Neural progenitor cell (in vitro differentiated cells): ENCODE data around the gene RGS3. TPM values are rescaled to one million over a fixed set of nuclear protein-coding genes. Genes with fewer than 3 reads are reported as not detected.

Experiments used
- DNase-seq: peaks from one replicate; pipeline ENCODE4 v3.0.0-alpha.2; 2016; ENCODE audit warnings: low spot score
- H2AFZ ChIP-seq: fragments of 200-600 bp; sonication (generic); replicated peaks from 2 replicates; pipeline ENCODE4 v1.6.1; 2016; ENCODE audit warnings: antibody characterized with exemption
- H3F3A ChIP-seq: fragments of 200-600 bp; sonication (generic); 2 replicates; pipeline ENCODE4 v1.6.1; 2016; ENCODE audit warnings: antibody characterized with exemption, low read depth
- H3K27ac ChIP-seq: fragments of 200-600 bp; sonication (generic); 2 replicates; pipeline ENCODE4 v1.5.1; 2016; ENCODE audit warnings: mild to moderate bottlenecking
- H3K27me3 ChIP-seq: fragments of 200-600 bp; sonication (generic); 2 replicates; pipeline ENCODE4 v1.6.1; 2016; ENCODE audit warnings: mild to moderate bottlenecking, moderate library complexity
- H3K36me3 ChIP-seq: fragments of 200-600 bp; sonication (generic); 2 replicates; pipeline ENCODE4 v1.5.1; 2016
- H3K4me1 ChIP-seq: fragments of 200-600 bp; sonication (generic); 2 replicates; pipeline ENCODE4 v1.6.1; 2016; ENCODE audit warnings: mixed run types
- H3K4me2 ChIP-seq: fragments of 200-600 bp; sonication (generic); 2 replicates; pipeline ENCODE4 v1.6.1; 2016
- H3K4me3 ChIP-seq: fragments of 200-600 bp; sonication (generic); 2 replicates; pipeline ENCODE4 v1.5.1; 2016
- H3K79me2 ChIP-seq: fragments of 200-600 bp; sonication (generic); 2 replicates; pipeline ENCODE4 v1.6.1; 2016; ENCODE audit warnings: low read depth
- H3K9ac ChIP-seq: fragments of 200-600 bp; sonication (generic); 2 replicates; pipeline ENCODE4 v1.6.1; 2016
- H3K9me3 ChIP-seq: fragments of 200-600 bp; sonication (generic); 2 replicates; pipeline ENCODE4 v1.5.1; 2016; ENCODE audit warnings: low read depth
- H4K20me1 ChIP-seq: fragments of 200-600 bp; sonication (generic); 2 replicates; pipeline ENCODE4 v1.6.1; 2016; ENCODE audit warnings: low read depth
- H3K27ac Mint-ChIP-seq: 3 replicates; pipeline ENCODE4 v1.8.0; 2021; ENCODE audit warnings: mixed read lengths
- H3K27me3 Mint-ChIP-seq: 2 replicates; pipeline ENCODE4 v1.8.0; 2022; ENCODE audit warnings: low read depth, mild to moderate bottlenecking, inconsistent platforms, moderate library complexity, mixed read lengths; ENCODE audit not compliant: insufficient read depth
- H3K36me3 Mint-ChIP-seq: 3 replicates; pipeline ENCODE4 v1.8.0; 2021; ENCODE audit warnings: mixed read lengths
- H3K4me1 Mint-ChIP-seq: 3 replicates; pipeline ENCODE4 v1.8.0; 2021; ENCODE audit warnings: mixed read lengths
- H3K4me3 Mint-ChIP-seq: 3 replicates; pipeline ENCODE4 v1.8.0; 2021; ENCODE audit warnings: mild to moderate bottlenecking, moderate library complexity, mixed read lengths
- H3K9me3 Mint-ChIP-seq: 3 replicates; pipeline ENCODE4 v1.8.0; 2020; ENCODE audit warnings: mixed read lengths
- CTCF ChIP-seq: fragments of 200-600 bp; sonication (generic); IDR thresholded peaks from 2 replicates; pipeline ENCODE4 v1.5.1; 2017; ENCODE audit warnings: antibody characterized with exemption, mild to moderate bottlenecking
- EZH2 ChIP-seq: fragments of 200-600 bp; sonication (generic); IDR thresholded peaks from 2 replicates; pipeline ENCODE4 v1.6.1; 2017; ENCODE audit warnings: antibody characterized with exemption, mild to moderate bottlenecking, moderate library complexity
- EZH2phosphoT487 ChIP-seq: fragments of 200-600 bp; sonication (generic); IDR thresholded peaks from 2 replicates; pipeline ENCODE4 v1.6.1; 2017; ENCODE audit warnings: antibody characterized with exemption
- total RNA-seq: library from RNA; depleted of rRNA; stranded (reverse); fragments of >200 nt; gene quantifications from 2 replicates; pipeline ENCODE4 v1.2.3, GENCODE V29; 2015; ENCODE audit warnings: low replicate concordance

RGS3 gene
- total RNA-seq, 1 donor from 2014 or later = 30.3 TPM

GRCh38 chr9:113583511-113584427 lies 120.2 kb downstream of the RGS3 start:
- H3K4me1 ChIP-seq = no peaks in the 10 kb centered on the region
- H3K27me3 ChIP-seq = no peaks in the 10 kb centered on the region
- H3K9me3 ChIP-seq = no peaks in the 10 kb centered on the region
- no peaks in the 10 kb centered on the region for H3K79me2 ChIP-seq
- H3K36me3 Mint-ChIP-seq = peaks cover 5% of the 10 kb centered on the region
- no peaks in the 10 kb centered on the region for H3F3A ChIP-seq
- H3K4me3 ChIP-seq = no peak overlapping the region
- DNase-seq = no peak
- no peak overlapping the region for H3K27ac Mint-ChIP-seq
- no peak overlapping the region for H2AFZ ChIP-seq
- H3K4me3 Mint-ChIP-seq = no peak overlapping the region
- H4K20me1 ChIP-seq = no peaks in the 10 kb centered on the region
- H3K27ac ChIP-seq = no peak overlapping the region
- H3K36me3 ChIP-seq = no peaks in the 10 kb centered on the region
- no peaks in the 10 kb centered on the region for H3K9me3 Mint-ChIP-seq
- TF ChIP-seq EZH2phosphoT487 = no peak
- TF ChIP-seq CTCF = no peak
- TF ChIP-seq EZH2 = no peak
- no peak overlapping the region for H3K4me2 ChIP-seq
- no peak overlapping the region for H3K9ac ChIP-seq
- H3K4me1 Mint-ChIP-seq = peaks cover 35% of the 10 kb centered on the region
- H3K27me3 Mint-ChIP-seq = peaks cover 5% of the 10 kb centered on the region

- no peak for TF ChIP-seq CTCF
- no peak for TF ChIP-seq EZH2phosphoT487
- no peak for TF ChIP-seq EZH2
- no peaks in the 10 kb centered on the region for H3K36me3 ChIP-seq
- no peaks in the 10 kb centered on the region for H3K4me1 ChIP-seq
- H3K27me3 Mint-ChIP-seq = peaks cover 4% of the 10 kb centered on the region
- no peak overlapping the region for H3K27ac Mint-ChIP-seq
- no peak overlapping the region for H2AFZ ChIP-seq
- peaks cover 37% of the 10 kb centered on the region for H3K4me1 Mint-ChIP-seq
- H3K36me3 Mint-ChIP-seq = peaks cover 5% of the 10 kb centered on the region
- no peaks in the 10 kb centered on the region for H3K79me2 ChIP-seq
- no peaks in the 10 kb centered on the region for H3F3A ChIP-seq
- H3K9me3 Mint-ChIP-seq = no peaks in the 10 kb centered on the region
- no peak overlapping the region for H3K4me2 ChIP-seq
- DNase-seq = no peak
- no peak overlapping the region for H3K4me3 Mint-ChIP-seq
- H3K27me3 ChIP-seq = no peaks in the 10 kb centered on the region
- H4K20me1 ChIP-seq = no peaks in the 10 kb centered on the region
- H3K4me3 ChIP-seq = no peak overlapping the region
- no peak overlapping the region for H3K9ac ChIP-seq
- no peaks in the 10 kb centered on the region for H3K9me3 ChIP-seq
- no peak overlapping the region for H3K27ac ChIP-seq
Observed at GRCh38 chr9:113584428-113585084, 121.0 kb downstream of the RGS3 start.

- Histone ChIP-seq H2AFZ (no peak overlapping the region), H3K9me3 (no peaks in the 10 kb centered on the region), H3K4me2 (no peak overlapping the region), H4K20me1 (no peaks in the 10 kb centered on the region), H3K27me3 (no peaks in the 10 kb centered on the region), H3K27ac (no peak overlapping the region), H3K36me3 (no peaks in the 10 kb centered on the region), H3K79me2 (no peaks in the 10 kb centered on the region), H3F3A (no peaks in the 10 kb centered on the region), H3K4me3 (no peak overlapping the region), H3K4me1 (no peaks in the 10 kb centered on the region), H3K9ac (no peak overlapping the region)
- Mint-ChIP-seq H3K36me3 (peaks cover 5% of the 10 kb centered on the region), H3K4me1 (peaks cover 38% of the 10 kb centered on the region), H3K27ac (no peak overlapping the region), H3K9me3 (no peaks in the 10 kb centered on the region), H3K27me3 (peaks cover 2% of the 10 kb centered on the region), H3K4me3 (no peak overlapping the region)
- no peak for DNase-seq
- TF ChIP-seq CTCF = no peak
- TF ChIP-seq EZH2 = no peak
- no peak for TF ChIP-seq EZH2phosphoT487
Observed at GRCh38 chr9:113585085-113585442, 121.5 kb downstream of the RGS3 start.
